Lung (tissue), 12 donors: ENCODE data around the gene EVC2. TPM values are rescaled to one million over a fixed set of nuclear protein-coding genes. Genes with fewer than 3 reads are reported as not detected.
A peak's percentile ranks its signal among the peaks of the same experiment; 100 is the strongest.

Experiments used
- ATAC-seq: fragments of 200-7000 bp; cut with Tn5 transposase; one replicate; pipeline ENCODE4 v1.9.1; 2020; ENCODE audit warnings: moderate number of reproducible peaks; ENCODE audit not compliant: insufficient read depth, low FRiP score
- DNase-seq, 3 donors: peaks; one replicate each; pipeline ENCODE4 v3.0.0-alpha.2; 2013 to 2017
- H3K27ac ChIP-seq, 2 donors: one replicate each; pipeline ENCODE4 v1.5.1; 2013; ENCODE audit warnings: mild to moderate bottlenecking in 2 of 2, moderate library complexity in 2 of 2, control low read depth in 1 of 2, inconsistent platforms in 1 of 2, low read depth in 1 of 2, low read length in 1 of 2
- H3K27me3 ChIP-seq, 3 donors: one replicate each; pipeline ENCODE4 v1.5.1; 2013; ENCODE audit warnings: low read length in 2 of 3; ENCODE audit not compliant: control insufficient read depth in 3 of 3, insufficient read depth in 3 of 3
- H3K36me3 ChIP-seq, 4 donors: one replicate each; pipeline ENCODE4 v1.5.1; 2013; ENCODE audit warnings: low read length in 4 of 4, mild to moderate bottlenecking in 1 of 4, moderate library complexity in 1 of 4; ENCODE audit not compliant: control insufficient read depth in 4 of 4, insufficient read depth in 4 of 4
- H3K4me1 ChIP-seq, 5 donors: one replicate each; pipeline ENCODE4 v1.5.1; 2013; ENCODE audit warnings: low read length in 5 of 5, mild to moderate bottlenecking in 2 of 5, moderate library complexity in 1 of 5; ENCODE audit not compliant: control insufficient read depth in 5 of 5, insufficient read depth in 5 of 5
- H3K4me3 ChIP-seq: one replicate; pipeline ENCODE4 v1.5.1; 2013; ENCODE audit warnings: mild to moderate bottlenecking, control low read depth, moderate library complexity
- H3K9ac ChIP-seq, 2 donors: one replicate each; pipeline ENCODE4 v1.5.1; 2013; ENCODE audit warnings: low read length in 2 of 2, control low read depth in 1 of 2; ENCODE audit not compliant: insufficient read depth in 1 of 2
- H3K9me3 ChIP-seq, 4 donors: one replicate each; pipeline ENCODE4 v1.5.1; 2013; ENCODE audit warnings: low read length in 3 of 4, mild to moderate bottlenecking in 1 of 4, moderate library complexity in 1 of 4; ENCODE audit not compliant: control insufficient read depth in 4 of 4, insufficient read depth in 3 of 4
- CTCF ChIP-seq: IDR thresholded peaks from 2 replicates; pipeline ENCODE4 v1.5.1; 2012; ENCODE audit warnings: mild to moderate bottlenecking; ENCODE audit errors: control extremely low read depth, extremely low read depth
- WGBS, 2 donors: extraction: QIAGEN DNeasy Blood & Tissue Kit; methylation state at CpG; one replicate each; pipeline ENCODE4 v1.1.7; 2013; 5-methylcytosine and 5-hydroxymethylcytosine counted together
- polyA plus RNA-seq, 2 donors: library from polyadenylated mRNA; stranded (reverse); fragments of 200-250 nt; gene quantifications; one replicate each; pipeline ENCODE4 v1.2.1, GENCODE V29; 2013
- total RNA-seq, 2 donors: library from RNA; depleted of rRNA in 1 of 2; stranded (reverse); fragments of >200 nt in 1 of 2; gene quantifications; one replicate each; pipeline ENCODE4 v1.2.1, GENCODE V29; 2014 to 2021
- donor health status: control.
- donor health status: control.
- donor health status: Bipolar disorder and iron deficiency.
- donor health status: healthy.
- donor health status: DM: yes; HTN: yes; CAD: no.

The EVC2 gene
- total and polyA plus RNA-seq, 4 donors: 1.5 to 11.9 (median 3.1) TPM

- Histone ChIP-seq H3K27ac (no peak overlapping the region), H3K36me3 (peaks cover 0 to 16% (median 3%) of the 10 kb centered on the region in 4 donors), H3K4me3 (no peak overlapping the region), H3K27me3 (no peaks in the 10 kb centered on the region), H3K9ac (no peak overlapping the region), H3K4me1 (no peaks in the 10 kb centered on the region), H3K9me3 (peaks cover 0 to 12% (median 0%) of the 10 kb centered on the region in 4 donors)
- ATAC-seq (no peak), DNase-seq (peak in 1 of 3 donors; percentile 7)
- WGBS, 2 donors: 85 to 90% methylated on average over 3 of the region's 3 CpGs
- TF ChIP-seq CTCF: no peak
These were observed 155.9 kb downstream of the EVC2 start for GRCh38 chr4:5552451-5552850.

GRCh38 chr4:5547651-5548249, 160.6 kb downstream of the EVC2 start:
- no peak overlapping the region for H3K27ac ChIP-seq
- WGBS, 2 donors: 94 to 97% methylated on average over 12 of the region's 12 CpGs
- no peaks in the 10 kb centered on the region for H3K27me3 ChIP-seq
- no peaks in the 10 kb centered on the region for H3K4me1 ChIP-seq
- peaks cover 0 to 17% (median 0%) of the 10 kb centered on the region in 4 donors for H3K9me3 ChIP-seq
- DNase-seq (no peak), ATAC-seq (no peak)
- no peak for TF ChIP-seq CTCF
- H3K36me3 ChIP-seq: peaks cover 0 to 11% (median under 1%) of the 10 kb centered on the region in 4 donors
- H3K4me3 ChIP-seq: no peak overlapping the region
- no peak overlapping the region for H3K9ac ChIP-seq

GRCh38 chr4:5545271-5545670, 163.1 kb downstream of the EVC2 start:
- H3K27me3 ChIP-seq: no peaks in the 10 kb centered on the region
- H3K9me3 ChIP-seq: peaks cover 0 to 13% (median 0%) of the 10 kb centered on the region in 4 donors
- H3K27ac ChIP-seq: no peak overlapping the region
- 39 to 45% methylated on average over 2 of the region's 2 CpGs for WGBS, 2 donors
- ATAC-seq: no peak
- TF ChIP-seq CTCF: no peak
- H3K4me1 ChIP-seq: no peaks in the 10 kb centered on the region
- no peak overlapping the region for H3K4me3 ChIP-seq
- no peak for DNase-seq
- no peak overlapping the region for H3K9ac ChIP-seq
- H3K36me3 ChIP-seq: peaks cover 0 to 7% (median 0%) of the 10 kb centered on the region in 4 donors

- peaks cover 0 to 13% (median 0%) of the 10 kb centered on the region in 4 donors for H3K9me3 ChIP-seq
- WGBS, 2 donors: 77 to 85% methylated on average over 5 of the region's 5 CpGs
- ATAC-seq (peak; percentile 11), DNase-seq (no peak)
- no peaks in the 10 kb centered on the region for H3K27me3 ChIP-seq
- H3K4me1 ChIP-seq: no peaks in the 10 kb centered on the region
- no peak for TF ChIP-seq CTCF
- no peak overlapping the region for H3K27ac ChIP-seq
- H3K4me3 ChIP-seq: no peak overlapping the region
- H3K36me3 ChIP-seq: peaks cover 0 to 7% (median 0%) of the 10 kb centered on the region in 4 donors
- no peak overlapping the region for H3K9ac ChIP-seq
These were observed 163.6 kb downstream of the EVC2 start for GRCh38 chr4:5544762-5545161.
